ENCODE data around the gene SSR2.

- TF ChIP-seq, protein P1, sequence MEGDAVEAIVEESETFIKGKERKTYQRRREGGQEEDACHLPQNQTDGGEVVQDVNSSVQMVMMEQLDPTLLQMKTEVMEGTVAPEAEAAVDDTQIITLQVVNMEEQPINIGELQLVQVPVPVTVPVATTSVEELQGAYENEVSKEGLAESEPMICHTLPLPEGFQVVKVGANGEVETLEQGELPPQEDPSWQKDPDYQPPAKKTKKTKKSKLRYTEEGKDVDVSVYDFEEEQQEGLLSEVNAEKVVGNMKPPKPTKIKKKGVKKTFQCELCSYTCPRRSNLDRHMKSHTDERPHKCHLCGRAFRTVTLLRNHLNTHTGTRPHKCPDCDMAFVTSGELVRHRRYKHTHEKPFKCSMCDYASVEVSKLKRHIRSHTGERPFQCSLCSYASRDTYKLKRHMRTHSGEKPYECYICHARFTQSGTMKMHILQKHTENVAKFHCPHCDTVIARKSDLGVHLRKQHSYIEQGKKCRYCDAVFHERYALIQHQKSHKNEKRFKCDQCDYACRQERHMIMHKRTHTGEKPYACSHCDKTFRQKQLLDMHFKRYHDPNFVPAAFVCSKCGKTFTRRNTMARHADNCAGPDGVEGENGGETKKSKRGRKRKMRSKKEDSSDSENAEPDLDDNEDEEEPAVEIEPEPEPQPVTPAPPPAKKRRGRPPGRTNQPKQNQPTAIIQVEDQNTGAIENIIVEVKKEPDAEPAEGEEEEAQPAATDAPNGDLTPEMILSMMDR (IDR thresholded peaks at IDR 0.05; ENCODE audit: low read depth, low read length, missing input control), result no peak
- peak; percentile 22 for TF ChIP-seq SP1 (IDR thresholded peaks at IDR 0.05)
These were observed 32.4 kb upstream of the SSR2 start for GRCh38 chr1:156052862-156053767.

Data from liver (tissue), 3 donors.